ENCODE measurements around the gene CAMK1G. TPM values are rescaled to one million over a fixed set of nuclear protein-coding genes. Genes with fewer than 3 reads are reported as not detected.

CAMK1G gene
- total and polyA plus RNA-seq, 10 of the 15 experiments (the other 5 are each of a cell fraction or from before 2014, with no cell fraction given): 0.18 to 0.20 TPM; not detected in 8

DNA sequence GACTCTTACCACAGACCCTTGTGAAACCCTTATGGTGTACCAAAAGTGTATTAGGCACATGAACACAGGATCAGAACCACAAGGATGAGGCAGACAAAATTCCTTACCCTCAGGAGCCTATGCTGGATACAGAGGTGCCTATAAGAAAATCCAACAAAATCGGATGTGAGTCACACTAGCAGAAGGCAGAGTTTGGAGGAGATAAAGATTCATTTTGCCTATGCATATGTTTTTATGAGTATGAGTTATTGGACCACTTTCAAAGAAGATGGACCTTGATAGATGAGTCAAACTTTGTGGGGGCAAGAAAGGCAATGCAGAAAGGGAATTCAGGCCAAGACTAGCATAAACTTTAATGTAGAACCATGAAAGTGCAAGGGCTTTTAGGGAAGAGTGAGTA is 17.0 kb downstream of the CAMK1G start (continued):
- TF ChIP-seq, protein P1, sequence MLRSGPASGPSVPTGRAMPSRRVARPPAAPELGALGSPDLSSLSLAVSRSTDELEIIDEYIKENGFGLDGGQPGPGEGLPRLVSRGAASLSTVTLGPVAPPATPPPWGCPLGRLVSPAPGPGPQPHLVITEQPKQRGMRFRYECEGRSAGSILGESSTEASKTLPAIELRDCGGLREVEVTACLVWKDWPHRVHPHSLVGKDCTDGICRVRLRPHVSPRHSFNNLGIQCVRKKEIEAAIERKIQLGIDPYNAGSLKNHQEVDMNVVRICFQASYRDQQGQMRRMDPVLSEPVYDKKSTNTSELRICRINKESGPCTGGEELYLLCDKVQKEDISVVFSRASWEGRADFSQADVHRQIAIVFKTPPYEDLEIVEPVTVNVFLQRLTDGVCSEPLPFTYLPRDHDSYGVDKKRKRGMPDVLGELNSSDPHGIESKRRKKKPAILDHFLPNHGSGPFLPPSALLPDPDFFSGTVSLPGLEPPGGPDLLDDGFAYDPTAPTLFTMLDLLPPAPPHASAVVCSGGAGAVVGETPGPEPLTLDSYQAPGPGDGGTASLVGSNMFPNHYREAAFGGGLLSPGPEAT (IDR thresholded peaks at IDR 0.05; ENCODE audit: low read depth): no peak
- no peak for TF ChIP-seq ZNF384 (IDR thresholded peaks at IDR 0.05; ENCODE audit: borderline replicate concordance, low read depth, low read length)
- TF ChIP-seq ZNF217 (IDR thresholded peaks at IDR 0.05): no peak
- TF ChIP-seq JUND (IDR thresholded peaks at IDR 0.05; ENCODE audit: low read depth, low read length): no peak
- no peak for TF ChIP-seq KDM1A (IDR thresholded peaks at IDR 0.05; ENCODE audit: borderline replicate concordance)
- no peak for TF ChIP-seq BCL11A (IDR thresholded peaks at IDR 0.05; ENCODE audit: low read depth, low read length)
- TF ChIP-seq, protein P2, sequence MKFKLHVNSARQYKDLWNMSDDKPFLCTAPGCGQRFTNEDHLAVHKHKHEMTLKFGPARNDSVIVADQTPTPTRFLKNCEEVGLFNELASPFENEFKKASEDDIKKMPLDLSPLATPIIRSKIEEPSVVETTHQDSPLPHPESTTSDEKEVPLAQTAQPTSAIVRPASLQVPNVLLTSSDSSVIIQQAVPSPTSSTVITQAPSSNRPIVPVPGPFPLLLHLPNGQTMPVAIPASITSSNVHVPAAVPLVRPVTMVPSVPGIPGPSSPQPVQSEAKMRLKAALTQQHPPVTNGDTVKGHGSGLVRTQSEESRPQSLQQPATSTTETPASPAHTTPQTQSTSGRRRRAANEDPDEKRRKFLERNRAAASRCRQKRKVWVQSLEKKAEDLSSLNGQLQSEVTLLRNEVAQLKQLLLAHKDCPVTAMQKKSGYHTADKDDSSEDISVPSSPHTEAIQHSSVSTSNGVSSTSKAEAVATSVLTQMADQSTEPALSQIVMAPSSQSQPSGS (IDR thresholded peaks at IDR 0.05; ENCODE audit: low read length): no peak
- no peak for TF ChIP-seq BHLHE40 (IDR thresholded peaks at IDR 0.05; ENCODE audit: borderline replicate concordance in 1 of 2, low read depth in 2 of 2, low read length in 1 of 2)
- no peak for TF ChIP-seq SPI1 (IDR thresholded peaks at IDR 0.05; ENCODE audit: borderline replicate concordance, insufficient read depth, low read depth, low read length)

Data from GM12878 (cell line).